HG03108 (cell line): ENCODE results near the gene SUCLG2.

ENCODE experiments used
- ATAC-seq: cut with Tn5 transposase; IDR thresholded peaks from one replicate; pipeline ENCODE4 v1.9.1; 2021; ENCODE audit warnings: moderate library complexity; ENCODE audit not compliant: unreplicated experiment

The SUCLG2 gene

GRCh38 chr3:67334588-67334987 lies 319.8 kb downstream of the SUCLG2 start:
- ATAC-seq: no peak

GRCh38 chr3:67329358-67329757 lies 325.1 kb downstream of the SUCLG2 start:
- ATAC-seq: no peak

- no peak for ATAC-seq
Measured at GRCh38 chr3:67327582-67327981, 326.8 kb downstream of the SUCLG2 start.

- no peak for ATAC-seq
Measured at GRCh38 chr3:67325231-67325630, 329.2 kb downstream of the SUCLG2 start.
